NCI-H1048 (cell line): ENCODE measurements around the gene EIF4B.
"Not testable (repeated sequence)": the region's sequence is repeated elsewhere in the genome, so short reads cannot be mapped to it uniquely, and the experiment has no call there.

ENCODE experiments used
- DNase-seq: peaks from one replicate; lab custom pipeline; 2025; lab: John Stamatoyannopoulos, UW

The EIF4B gene, protein sequence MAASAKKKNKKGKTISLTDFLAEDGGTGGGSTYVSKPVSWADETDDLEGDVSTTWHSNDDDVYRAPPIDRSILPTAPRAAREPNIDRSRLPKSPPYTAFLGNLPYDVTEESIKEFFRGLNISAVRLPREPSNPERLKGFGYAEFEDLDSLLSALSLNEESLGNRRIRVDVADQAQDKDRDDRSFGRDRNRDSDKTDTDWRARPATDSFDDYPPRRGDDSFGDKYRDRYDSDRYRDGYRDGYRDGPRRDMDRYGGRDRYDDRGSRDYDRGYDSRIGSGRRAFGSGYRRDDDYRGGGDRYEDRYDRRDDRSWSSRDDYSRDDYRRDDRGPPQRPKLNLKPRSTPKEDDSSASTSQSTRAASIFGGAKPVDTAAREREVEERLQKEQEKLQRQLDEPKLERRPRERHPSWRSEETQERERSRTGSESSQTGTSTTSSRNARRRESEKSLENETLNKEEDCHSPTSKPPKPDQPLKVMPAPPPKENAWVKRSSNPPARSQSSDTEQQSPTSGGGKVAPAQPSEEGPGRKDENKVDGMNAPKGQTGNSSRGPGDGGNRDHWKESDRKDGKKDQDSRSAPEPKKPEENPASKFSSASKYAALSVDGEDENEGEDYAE

DNA sequence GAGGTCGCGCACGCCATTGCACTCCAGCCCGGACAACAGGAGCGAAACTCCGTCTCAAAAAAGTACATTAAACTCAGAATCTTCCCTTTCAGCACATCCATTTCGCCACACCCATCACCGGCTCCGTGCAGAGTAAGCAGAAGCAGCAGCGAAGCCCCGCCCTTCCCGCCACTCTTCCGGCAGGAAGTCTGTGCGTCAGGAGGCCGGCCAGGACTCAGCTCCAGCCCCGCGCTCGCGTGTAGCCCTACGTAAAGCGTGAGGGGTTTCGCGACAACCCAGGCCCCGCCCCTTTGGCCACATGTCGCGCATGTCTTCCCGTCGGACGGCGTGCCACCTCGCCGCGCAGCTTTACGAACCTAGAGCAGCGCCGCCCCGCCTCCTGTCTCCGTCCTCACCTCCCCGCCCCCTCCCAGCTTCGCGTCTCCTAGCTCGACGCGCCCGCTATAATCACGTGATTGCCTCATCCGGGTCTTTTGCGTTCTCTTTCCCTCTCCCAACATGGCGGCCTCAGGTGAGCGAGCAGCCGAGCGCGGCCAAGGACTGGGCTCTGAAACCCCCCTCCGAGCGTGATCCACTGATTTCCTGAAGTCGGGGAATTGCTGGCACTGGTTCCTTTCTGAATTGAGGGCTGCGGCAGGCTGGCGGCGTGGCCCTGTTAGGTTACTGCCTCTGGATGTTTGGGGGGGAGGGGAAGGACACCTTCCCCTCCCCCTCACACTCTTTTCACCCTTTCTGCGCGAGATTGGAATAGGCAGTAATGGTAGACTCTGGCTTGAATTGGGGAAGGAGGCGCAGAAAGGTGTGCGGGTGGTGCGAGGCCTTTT is at the start of gene EIF4B:
Gene EIF4B (plus strand): TSS at position 471 of the 824 bp plus-strand sequence. CDS start 28 bp downstream, at position 499.
- DNase-seq, result peak; percentile 99

DNA sequence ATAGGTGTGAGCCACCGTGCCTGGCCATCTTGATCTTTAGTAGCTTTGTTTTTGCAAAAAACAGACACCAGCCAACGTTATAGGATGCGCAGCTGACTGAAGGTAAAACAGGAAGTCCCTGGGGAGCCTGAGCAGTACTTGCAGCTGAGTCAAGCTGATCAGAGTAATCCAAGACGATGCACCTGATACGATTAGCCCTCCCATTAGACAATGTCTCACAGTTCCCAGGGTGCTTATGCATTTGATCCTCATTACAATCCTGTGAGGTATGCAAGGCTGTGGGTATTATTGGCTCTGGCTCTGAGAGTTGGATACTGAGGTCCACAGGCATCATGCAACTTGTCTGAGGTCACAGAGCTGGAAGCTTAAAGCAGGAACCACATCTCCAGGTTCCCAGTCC is 49.3 kb upstream of the EIF4B start:
- no peak for DNase-seq

DNA sequence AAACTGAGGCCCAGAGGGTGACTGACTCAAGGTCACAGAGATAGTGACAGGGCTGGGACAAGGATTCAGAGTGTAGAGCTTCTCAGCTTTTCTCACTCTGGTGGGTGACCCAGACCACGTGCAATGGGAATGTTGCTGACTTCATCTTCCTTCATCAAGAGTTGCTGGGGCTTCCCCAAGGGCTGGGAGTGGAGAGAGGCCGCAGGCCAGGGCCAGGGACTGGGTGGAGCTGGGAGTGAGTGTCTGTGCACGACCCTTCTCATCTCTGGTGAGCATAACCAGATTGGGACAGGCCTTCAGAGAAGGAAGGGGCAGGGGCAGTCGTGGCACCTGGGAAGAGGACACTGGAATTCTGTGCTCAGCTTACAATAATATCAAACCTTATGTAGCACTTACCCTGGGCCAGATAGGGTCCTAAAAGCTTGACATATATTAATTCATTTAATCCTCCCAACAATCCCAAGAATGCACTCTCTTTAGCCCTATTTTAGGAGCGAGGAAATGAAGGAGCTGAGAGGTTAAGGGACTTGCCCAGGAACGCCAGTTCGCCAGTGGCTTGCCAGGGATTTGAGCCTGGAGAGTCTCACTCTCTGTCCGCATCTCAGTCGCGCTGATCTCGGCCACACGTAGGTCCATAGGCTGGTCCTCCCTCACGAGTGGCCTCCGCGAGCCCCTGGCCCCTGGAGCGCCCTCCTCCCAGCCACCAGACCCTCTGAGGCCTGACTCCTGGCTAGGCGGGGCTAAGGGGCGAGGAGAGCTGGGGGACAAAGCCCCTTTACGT is 41.5 kb upstream of the EIF4B start:
- DNase-seq, result no peak

DNA sequence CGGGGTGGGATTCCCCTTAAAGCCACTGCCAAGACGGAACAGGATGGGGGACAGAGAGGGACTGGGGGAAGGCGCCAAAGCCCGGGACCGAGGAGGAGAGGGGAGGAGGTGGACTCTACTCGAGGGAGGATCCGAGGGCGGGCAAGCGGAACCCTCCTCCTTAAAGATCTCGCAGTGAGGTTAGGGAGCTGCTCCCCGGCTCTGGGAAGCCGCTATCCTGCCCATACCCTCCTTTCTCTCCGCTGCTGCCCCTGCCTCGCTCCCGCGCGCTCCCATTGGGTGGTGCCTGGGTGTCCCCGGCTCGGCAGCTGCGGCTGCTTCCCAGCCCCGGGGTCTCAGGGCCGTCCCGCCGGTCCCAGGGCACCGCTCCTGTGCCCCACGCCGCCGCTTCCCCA is 40.9 kb upstream of the EIF4B start:
- DNase-seq, result no peak

DNA sequence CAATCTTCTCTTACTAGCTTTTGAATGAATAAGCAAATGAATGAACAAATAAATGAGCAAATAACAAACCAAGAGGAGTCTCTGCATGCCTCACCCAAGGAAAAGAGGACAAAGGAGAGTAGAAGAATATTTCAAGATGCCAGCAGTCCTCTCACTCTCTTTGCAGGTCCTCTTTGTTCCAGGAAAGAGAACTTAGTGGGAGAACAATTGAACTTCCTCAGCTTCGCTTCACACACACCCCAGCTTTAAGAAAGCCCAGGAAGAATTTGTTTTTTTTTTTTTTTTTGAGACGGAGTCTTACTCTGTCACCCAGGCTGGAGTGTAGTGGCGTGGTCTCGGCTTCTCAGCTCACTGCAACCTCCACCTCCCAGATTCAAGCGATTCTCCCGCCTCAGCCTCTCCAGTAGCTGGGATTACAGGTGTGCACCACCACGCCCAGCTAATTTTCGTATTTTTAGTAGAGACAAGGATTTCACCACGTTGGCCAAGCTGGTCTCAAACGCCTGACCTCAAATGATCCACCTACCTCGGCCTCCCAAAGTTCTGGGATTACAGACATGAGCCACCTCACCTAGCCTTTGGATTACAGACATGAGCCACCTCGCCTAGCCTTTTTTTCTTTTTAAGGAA is 37.0 kb upstream of the EIF4B start:
- DNase-seq, result no peak

DNA sequence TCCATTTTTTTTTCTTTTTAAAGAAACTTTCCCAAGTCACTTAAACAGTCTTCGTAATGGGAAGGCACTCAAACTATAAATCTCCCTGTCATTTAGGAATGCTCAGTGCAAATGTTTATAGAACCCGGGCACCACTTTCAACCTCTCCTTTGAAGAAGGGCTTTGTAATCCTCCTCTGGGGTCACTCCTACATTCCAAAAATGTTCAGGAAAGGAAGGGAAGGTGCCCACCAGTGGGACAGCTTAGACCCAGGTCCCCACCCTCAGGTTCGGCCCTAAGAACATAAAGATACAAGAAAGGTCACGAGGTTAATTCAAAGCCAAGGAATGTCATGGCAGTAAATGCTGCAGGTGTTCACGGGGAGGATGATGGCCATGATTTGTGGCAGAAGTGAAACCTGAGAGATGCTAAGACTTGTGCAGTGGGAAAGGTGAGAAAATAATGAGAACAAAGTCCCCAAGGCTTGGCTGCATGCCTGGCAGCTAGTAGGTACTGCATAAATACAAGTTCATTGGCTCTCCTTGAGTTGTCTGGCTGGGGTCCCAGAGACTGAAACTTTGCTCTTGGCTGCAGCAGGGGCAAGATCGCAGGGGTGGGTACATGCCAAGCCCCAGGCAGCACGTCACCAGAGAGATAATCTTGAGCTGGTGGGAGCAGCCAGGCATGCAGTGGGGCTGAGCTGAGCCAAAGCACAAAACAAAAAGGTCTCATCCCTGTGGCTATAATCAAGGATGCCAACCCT is 36.3 kb upstream of the EIF4B start:
- no peak for DNase-seq

DNA sequence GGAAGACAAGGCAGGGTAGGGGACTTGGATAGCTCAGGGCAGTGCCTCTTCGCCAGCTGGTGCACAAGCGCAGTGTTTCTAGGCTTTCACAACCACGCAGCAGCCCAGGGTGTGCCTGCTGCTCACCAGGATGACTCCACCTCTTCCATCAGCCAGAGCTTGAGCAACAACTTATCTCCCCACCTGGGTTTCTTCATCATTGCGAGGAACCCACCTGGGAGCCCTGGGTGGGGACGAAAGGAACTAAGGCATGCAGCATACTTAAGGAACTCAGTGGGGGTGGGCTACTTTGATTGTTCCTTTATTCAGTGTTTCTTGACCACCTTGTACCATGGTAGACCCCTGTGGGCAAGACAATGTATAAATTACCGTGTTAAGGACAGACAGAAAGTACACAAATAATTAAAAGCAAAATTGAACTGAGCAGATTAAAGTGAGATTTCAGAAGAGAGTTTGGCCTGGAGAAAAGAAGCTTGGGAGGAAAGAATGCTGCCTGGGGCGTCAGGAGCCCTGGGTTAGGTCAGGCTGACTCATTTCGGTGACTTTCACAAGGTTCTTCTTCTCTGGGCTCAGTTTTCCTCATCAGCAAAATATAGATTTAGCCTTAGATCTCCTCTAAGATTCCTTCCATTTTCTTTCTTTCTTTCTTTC is 34.5 kb upstream of the EIF4B start:
- DNase-seq, result no peak

DNA sequence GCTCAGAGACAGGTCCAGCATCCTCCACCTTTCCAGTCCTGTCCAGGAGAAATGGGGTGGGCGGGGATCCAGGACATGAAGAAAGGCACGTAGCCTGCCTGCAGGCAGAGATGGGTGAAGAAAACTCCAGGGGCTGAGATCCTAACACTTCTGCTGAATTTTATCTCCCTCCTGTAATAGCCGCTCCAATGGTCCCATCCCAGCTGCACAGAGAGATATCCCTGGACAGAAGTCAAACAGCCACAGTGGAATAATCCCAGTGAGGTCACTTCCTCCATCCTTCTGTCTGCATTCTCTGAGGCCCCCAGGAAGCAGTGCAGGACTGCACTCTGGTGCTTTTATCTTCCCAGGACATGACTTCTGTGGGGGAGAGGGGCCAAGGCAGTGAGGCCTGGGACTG is 31.1 kb upstream of the EIF4B start:
- no peak for DNase-seq

DNA sequence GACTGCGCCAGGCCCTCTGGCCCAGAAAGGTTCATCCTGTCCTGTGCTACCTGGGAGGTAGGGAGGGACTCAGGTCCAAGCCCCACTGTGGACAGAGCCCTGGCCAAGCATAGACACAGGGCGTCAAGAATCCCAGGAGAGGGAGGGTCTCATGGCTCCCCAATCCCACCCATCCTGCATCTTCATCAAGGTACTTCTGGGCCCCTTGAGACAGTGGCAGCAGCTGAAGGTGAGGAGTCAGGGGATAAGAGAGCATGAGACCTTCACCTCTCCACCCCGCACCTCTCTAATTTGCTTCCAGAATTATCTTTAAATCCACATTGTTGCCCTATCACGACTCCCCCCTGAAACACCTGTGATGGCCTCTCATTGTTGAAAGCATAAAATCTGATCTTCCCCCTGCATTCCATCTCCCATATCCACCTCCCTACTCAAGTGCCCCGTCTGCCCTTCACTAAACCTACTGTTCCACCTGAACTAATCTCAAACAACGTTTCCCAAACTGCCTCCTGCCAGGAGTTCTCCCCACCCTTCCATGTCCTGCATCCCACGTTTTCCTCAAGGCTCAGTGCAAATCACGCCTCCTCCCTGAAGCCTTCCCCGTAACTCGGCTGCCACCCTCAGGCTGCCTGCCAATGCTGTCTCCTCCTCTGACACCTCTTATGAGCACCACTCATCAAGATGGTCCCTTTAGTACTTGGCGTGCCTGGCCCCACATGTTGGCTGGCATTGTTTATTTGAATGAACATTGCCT is 30.3 kb upstream of the EIF4B start:
- DNase-seq, result no peak

DNA sequence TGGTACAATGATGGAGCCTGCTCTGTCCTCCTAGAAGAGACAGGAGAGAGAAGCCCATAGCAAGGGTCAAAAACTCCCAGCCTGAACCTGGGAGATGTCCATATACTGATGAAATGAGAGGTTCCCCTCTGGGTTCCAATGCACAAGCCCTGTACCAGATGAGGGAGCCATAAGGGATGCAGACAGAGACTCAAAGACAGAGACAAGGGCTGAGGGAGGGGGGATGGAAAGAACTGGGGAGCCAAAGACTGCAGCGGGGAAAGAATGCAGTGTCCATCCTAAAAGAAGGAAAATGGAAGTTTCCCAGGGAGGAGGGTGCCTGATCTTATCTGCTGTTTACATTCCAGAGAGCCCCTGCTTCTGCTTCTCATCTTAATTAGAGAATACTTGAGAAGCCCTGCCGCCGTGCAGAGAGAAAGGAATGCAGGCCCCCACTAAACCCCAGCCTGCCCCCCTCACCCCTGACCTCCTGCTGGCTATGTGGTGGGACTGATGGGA is 29.6 kb upstream of the EIF4B start:
- no peak for DNase-seq

DNA sequence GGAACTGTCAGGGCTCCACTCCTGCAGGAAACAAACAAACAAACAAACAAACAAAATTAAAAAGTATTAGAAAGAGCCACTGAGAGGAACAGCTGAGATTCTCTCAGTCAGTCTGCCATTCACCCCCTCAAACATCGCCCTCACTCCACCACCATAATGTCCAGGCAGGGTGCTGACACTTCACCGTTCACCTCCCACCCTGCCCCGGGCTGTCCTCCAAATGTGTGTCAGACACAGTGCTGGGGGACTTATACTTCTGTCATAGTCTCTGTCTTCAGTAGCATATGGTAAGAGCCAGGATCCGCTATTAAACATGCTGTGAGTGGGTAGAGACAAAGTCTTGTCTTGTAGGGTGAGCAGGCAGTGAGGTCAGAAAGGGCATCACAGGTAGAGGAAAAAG is 29.1 kb upstream of the EIF4B start:
- DNase-seq, result no peak

DNA sequence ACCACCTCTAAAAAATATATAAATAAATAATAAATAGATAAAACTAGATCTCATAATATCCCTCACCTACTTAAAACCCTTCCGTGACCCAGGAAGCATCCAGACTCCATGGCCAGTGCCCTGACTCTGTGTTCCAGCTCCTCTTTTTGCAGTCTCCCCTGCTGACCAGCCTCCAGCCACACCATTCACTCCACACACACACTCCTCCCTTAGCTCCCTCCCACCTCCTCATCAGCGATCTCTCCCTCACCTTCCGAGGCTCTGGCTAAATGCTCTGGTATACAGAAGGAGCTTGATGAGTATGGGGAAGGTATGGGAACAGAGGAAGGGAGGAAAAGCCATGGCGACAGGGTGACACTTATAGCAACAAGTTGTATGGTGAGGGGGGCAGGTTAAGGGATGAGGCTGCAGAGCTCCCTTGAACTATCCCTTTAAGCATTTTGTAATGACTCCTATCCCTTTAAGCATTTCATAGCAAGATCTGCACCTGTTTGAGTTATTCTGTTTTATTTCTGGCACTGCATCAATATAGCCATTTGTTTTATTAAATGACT is 26.1 kb upstream of the EIF4B start:
- DNase-seq, result no peak

DNA sequence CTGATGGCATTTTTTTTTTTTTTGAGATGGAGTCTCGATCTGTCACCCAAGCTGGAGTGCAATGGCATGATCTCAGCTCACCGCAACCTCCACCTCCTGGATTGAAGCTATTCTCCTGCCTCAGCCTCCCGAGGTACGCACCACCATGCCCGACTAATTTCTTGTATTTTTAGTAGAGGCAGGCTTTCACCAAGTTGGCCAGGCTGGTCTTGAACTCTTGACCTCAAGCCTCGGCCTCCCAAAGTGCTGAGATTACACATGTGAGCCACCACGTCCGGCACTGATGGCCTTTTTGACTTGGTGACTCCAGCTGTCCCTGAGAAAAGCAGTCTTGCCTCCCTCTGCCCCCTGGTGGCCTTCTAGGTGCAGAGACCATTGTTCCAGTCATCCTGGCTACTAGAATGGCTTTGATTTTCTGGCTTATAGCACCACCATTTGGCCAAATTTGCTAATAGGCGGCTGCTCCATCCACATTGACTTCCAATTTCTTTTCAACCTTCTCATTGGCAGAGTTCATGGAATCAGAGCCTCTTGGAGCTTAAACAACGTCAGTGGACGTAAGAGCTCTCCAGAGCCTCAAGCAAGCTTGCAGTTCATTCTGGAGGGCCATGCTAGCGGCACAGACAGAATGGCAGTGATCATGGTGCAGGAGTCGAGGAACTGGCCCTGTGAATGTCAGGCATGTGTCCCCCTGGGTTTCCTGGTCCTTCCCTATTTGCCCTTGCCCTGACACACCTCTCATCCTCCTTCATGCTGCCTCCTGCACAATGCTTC is 25.4 kb upstream of the EIF4B start:
- DNase-seq, result peak; percentile 73

DNA sequence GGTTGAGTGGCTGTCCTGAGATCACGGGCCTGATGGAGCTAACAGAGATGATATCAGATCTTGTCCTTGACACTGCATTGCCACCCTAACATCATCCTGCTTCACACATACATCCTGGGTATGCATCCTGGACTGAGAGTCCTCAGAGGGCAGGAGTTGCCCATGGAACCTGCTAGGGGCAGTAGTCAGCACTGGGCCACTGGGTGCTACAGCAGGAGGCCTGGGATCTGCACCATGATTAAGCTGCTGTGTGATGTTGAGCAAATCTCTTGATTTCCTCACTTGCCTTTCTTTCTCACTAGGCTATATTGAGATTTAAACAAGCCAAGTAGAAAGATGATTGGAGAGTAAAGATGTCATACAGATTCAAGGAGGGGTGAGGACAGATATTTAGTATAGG is 22.1 kb upstream of the EIF4B start:
- DNase-seq, result no peak

DNA sequence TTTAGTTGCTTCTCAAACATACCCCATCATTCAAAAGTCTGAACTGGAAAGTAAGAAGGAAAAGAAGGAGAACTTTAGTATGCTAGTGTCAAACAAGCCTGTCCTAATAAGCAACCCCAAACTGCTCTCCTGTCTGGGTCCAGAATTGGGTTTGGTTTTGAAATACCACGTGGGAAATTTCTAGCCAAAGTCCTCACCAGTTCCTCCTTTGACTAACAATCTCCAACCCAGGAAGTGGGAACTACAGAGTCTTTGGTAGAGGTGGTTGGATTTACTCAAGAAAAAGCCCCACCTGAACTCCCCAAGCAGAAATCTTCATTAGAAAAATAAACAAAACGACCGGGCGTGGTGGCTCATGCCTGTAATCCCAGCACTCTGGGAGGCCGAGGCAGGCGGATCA is 17.4 kb upstream of the EIF4B start:
- no peak for DNase-seq

DNA sequence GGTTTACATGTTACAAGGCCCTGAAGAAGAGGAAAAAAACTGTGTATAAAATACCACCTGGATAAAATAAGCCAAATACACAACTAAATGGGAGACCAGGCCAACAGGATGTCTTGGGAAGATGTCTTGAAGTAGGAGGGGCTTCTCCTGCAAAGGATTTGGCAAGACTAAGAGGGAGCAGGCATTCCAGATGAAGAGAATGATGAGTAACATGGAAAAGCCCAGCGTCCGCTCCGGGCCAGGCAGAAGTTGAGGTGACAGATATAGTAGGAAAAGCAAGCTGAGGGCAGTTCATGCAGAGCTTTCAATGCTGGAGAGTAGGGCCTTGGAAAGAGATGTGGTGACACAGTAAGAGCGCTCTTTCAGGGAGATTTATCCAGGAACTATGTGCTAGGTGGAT is 16.1 kb upstream of the EIF4B start:
- no peak for DNase-seq

DNA sequence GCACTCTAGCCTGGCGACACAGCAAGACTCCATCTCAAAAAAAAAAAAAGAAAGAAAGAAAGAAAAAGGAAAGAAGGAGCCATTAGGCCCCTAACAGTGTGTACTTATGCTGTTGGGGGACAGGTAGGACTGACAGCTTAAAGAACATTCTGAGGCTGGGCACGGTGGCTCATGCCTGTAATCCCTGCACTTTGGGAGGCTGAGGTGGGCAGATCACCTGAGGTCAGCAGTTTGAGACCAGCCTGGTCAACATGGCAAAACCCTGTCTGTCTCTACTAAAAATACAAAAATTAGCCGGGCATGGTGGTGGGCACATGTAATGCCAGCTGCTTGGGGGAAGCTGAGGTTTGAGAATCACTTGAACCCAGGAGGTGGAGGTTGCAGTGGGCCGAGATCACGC is 14.0 kb upstream of the EIF4B start:
- DNase-seq, result not testable (repeated sequence)
